Posterior cingulate gyrus (tissue), 11 donors: Measurements from ENCODE around the gene DRC3.

ENCODE experiments used
- DNase-seq, 10 donors: peaks; one replicate each; pipeline versions ENCODE4 v3.0.0 to v3.0.0-alpha.2; 2020 to 2021; ENCODE audit warnings: mixed read lengths in 3 of 10
- intact Hi-C: fragments of 100-400 bp; cut with DNase I; formaldehyde crosslinking; loops from one replicate; pipeline ENCODE4 v1.15.1; 2023

DRC3 gene

GRCh38 chr17:18038861-18039534, 66.3 kb downstream of the DRC3 start, which contains the start of the genes ATPAF2 and GID4:
TSS of gene ATPAF2 (minus strand) at chr17:18039168. CDS start at chr17:18039013, 155 bp downstream.
TSS of gene GID4 (plus strand) at chr17:18039408. CDS start at chr17:18039465, 57 bp downstream.
- intact Hi-C loops: loop anchor here (1.0 to 10.0 kb wide), 3 partner anchors 46 to 154 kb away; partner anchors contain the start of genes DRC3, DRG2 and TOM1L2
- DNase-seq: peak; percentile 98 to 100 (median 100)

GRCh38 chr17:18039535-18040260, 67.0 kb downstream of the DRC3 start:
- peak in 4 of 10 donors; percentile 74 to 91 (median 80) for DNase-seq

GRCh38 chr17:18040261-18040858, 67.7 kb downstream of the DRC3 start:
- intact Hi-C loops: no loop called here
- peak in 1 of 10 donors; percentile 47 for DNase-seq

More at GRCh38 chr17:18039535-18040260, 67.0 kb downstream of the DRC3 start:
- intact Hi-C loops: loop anchor here (1.0 to 10.0 kb wide), 3 partner anchors 45 to 155 kb away; partner anchors contain the start of genes DRC3, DRG2 and TOM1L2

GRCh38 chr17:18041776-18042175, 69.1 kb downstream of the DRC3 start:
- peak in 1 of 10 donors; percentile 28 for DNase-seq
- intact Hi-C loops: no loop called here

- peak in 1 of 10 donors; percentile 9 for DNase-seq
- intact Hi-C loops: no loop called here
Observed at GRCh38 chr17:18042983-18043382, 70.3 kb downstream of the DRC3 start.

- no peak for DNase-seq
Observed at GRCh38 chr17:18043491-18043890, 70.8 kb downstream of the DRC3 start.

GRCh38 chr17:18044609-18045008, 71.9 kb downstream of the DRC3 start:
- intact Hi-C loops: no loop called here

More at GRCh38 chr17:18043491-18043890, 70.8 kb downstream of the DRC3 start:
- intact Hi-C loops: no loop called here

GRCh38 chr17:18045691-18046350, 73.2 kb downstream of the DRC3 start:
- DNase-seq: peak in 1 of 10 donors; percentile 46
- intact Hi-C loops: no loop called here

More at GRCh38 chr17:18044609-18045008, 71.9 kb downstream of the DRC3 start:
- DNase-seq: no peak

GRCh38 chr17:18055597-18055996, 82.9 kb downstream of the DRC3 start:
- peak in 1 of 10 donors; percentile 3 for DNase-seq
- intact Hi-C loops: no loop called here

- peak in 1 of 10 donors; percentile 36 for DNase-seq
- intact Hi-C loops: no loop called here
Observed at GRCh38 chr17:18056214-18056613, 83.6 kb downstream of the DRC3 start.

GRCh38 chr17:18059283-18059682, 86.6 kb downstream of the DRC3 start:
- intact Hi-C loops: no loop called here
- DNase-seq: peak in 1 of 10 donors; percentile 12

GRCh38 chr17:18064053-18064452, 91.4 kb downstream of the DRC3 start:
- intact Hi-C loops: no loop called here

GRCh38 chr17:18065546-18065945, 92.9 kb downstream of the DRC3 start:
- DNase-seq: peak in 1 of 10 donors; percentile 64
- intact Hi-C loops: no loop called here

More at GRCh38 chr17:18064053-18064452, 91.4 kb downstream of the DRC3 start:
- no peak for DNase-seq
